SU-DHL-6 (cell line): Measurements from ENCODE around the gene FUT8.

Source experiments
- H2AFZ ChIP-seq: fragments of 200-600 bp; sonication (generic); 2 replicates; pipeline ENCODE4 v1.6.1; 2014; ENCODE audit warnings: low read depth, mild to moderate bottlenecking, moderate library complexity, mixed read lengths, antibody characterized with exemption, low read length; ENCODE audit not compliant: severe bottlenecking
- H3F3A ChIP-seq: fragments of 200-600 bp; shearing (Covaris generic); 2 replicates; pipeline ENCODE4 v1.6.0; 2016; ENCODE audit warnings: antibody characterized with exemption, mild to moderate bottlenecking; ENCODE audit not compliant: insufficient read depth
- H3K27ac ChIP-seq: fragments of 200-600 bp; sonication (generic); 2 replicates; pipeline ENCODE4 v1.5.1; 2016; ENCODE audit warnings: low read depth, mild to moderate bottlenecking, low read length, moderate library complexity, mixed read lengths
- H3K27me3 ChIP-seq: fragments of 200-600 bp; sonication (generic), shearing (Covaris generic); 2 replicates; pipeline ENCODE4 v1.6.0; 2014; ENCODE audit warnings: mild to moderate bottlenecking, low read length
- H3K36me3 ChIP-seq: fragments of 200-600 bp; sonication (generic); 2 replicates; pipeline ENCODE4 v1.6.1; 2014; ENCODE audit warnings: mild to moderate bottlenecking, low read length, mixed read lengths
- H3K4me2 ChIP-seq: fragments of 300-600, 200-600 bp; shearing (Covaris generic), sonication (generic); 2 replicates; pipeline ENCODE4 v1.6.0; 2014; ENCODE audit warnings: low read length, low read depth, mild to moderate bottlenecking; ENCODE audit not compliant: poor library complexity, severe bottlenecking
- H3K4me3 ChIP-seq: fragments of 200-600 bp; sonication (generic); 2 replicates; pipeline ENCODE4 v1.5.1; 2014; ENCODE audit warnings: antibody characterized with exemption, low read length, mild to moderate bottlenecking, mixed read lengths; ENCODE audit not compliant: insufficient read depth, poor library complexity, severe bottlenecking
- H3K79me2 ChIP-seq: fragments of 200-600 bp; sonication (generic); 2 replicates; pipeline ENCODE4 v1.6.1; 2014; ENCODE audit warnings: mild to moderate bottlenecking, low read length, moderate library complexity; ENCODE audit not compliant: insufficient read depth
- H3K9ac ChIP-seq: fragments of 200-600 bp; sonication (generic); 2 replicates; pipeline ENCODE4 v1.7.0; 2014; ENCODE audit warnings: mild to moderate bottlenecking, low read length
- H3K9me2 ChIP-seq: fragments of 200-600 bp; sonication (generic); replicated peaks from 2 replicates; pipeline ENCODE4 v1.6.1; 2014; ENCODE audit warnings: low read length; ENCODE audit not compliant: insufficient read depth
- H3K9me3 ChIP-seq: fragments of 200-600 bp; sonication (generic); 2 replicates; pipeline ENCODE4 v1.6.1; 2014; ENCODE audit warnings: low read length, mixed read lengths; ENCODE audit not compliant: insufficient read depth
- H4K20me1 ChIP-seq: fragments of 200-600 bp; sonication (generic); 2 replicates; pipeline ENCODE4 v1.6.1; 2014; ENCODE audit warnings: low read depth, mild to moderate bottlenecking, antibody characterized with exemption, low read length, moderate library complexity, mixed read lengths
- EZH2phosphoT487 ChIP-seq: fragments of 200-600 bp; sonication (generic), shearing (Covaris generic); conservative IDR thresholded peaks from 2 replicates; pipeline ENCODE4 v1.6.1; 2018; ENCODE audit warnings: mild to moderate bottlenecking, antibody characterized with exemption, low read length, moderate library complexity, mixed read lengths
- TF ChIP-seq, protein P1 (sequence below): fragments of 200-600 bp; sonication (generic); IDR thresholded peaks from one replicate; pipeline ENCODE4 v1.5.1; 2017; ENCODE audit warnings: antibody characterized with exemption, mild to moderate bottlenecking, low read length, moderate library complexity; ENCODE audit not compliant: insufficient read depth, poor library complexity, severe bottlenecking

The FUT8 gene

DNA sequence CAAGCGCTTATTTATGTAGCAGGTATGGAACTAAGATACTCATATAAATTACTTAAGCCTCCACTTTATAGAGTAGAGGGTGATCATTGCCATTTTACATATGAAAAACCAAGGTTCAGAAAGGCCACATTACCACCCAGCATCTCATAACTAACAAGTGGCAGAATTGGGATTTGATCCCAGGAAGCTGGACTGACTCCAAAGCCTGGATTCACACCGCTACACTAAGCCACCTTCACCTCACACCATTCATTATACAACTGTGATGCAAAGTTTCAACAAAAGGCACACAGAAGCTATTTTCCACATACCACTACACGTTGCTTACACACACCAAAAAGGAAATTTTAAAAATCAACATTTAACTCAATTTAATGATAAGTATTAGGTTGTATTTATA, 370.6 kb downstream of the FUT8 start:
- TF ChIP-seq EZH2phosphoT487 = no peak
- H4K20me1 ChIP-seq = no peaks in the 10 kb centered on the region

DNA sequence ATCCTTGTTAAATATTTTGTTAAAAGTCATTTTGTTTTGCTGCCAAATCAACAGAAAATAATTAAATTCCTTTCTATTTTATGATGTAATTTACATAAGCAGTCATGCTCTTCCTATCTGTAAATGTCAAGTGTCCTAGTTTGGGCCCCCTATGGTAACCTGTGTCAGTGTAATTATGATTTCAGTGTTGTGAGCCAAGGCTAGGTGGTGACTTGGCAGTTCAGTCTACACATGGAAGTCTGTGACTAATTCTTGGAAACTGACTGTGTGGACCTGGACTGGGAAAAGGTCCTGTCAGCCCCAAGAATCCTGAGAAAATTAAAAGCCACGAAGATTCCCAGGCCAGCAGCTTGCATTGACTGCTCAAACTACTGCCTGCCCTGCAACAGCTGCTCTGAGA, 371.0 kb downstream of the FUT8 start:
- Histone ChIP-seq H3K79me2 (no peaks in the 10 kb centered on the region), H3K4me2 (no peak overlapping the region), H3K9ac (no peak overlapping the region), H3K27ac (no peak overlapping the region), H2AFZ (no peak overlapping the region), H3K36me3 (no peaks in the 10 kb centered on the region), H3K4me3 (no peak overlapping the region), H3K9me2 (no peaks in the 10 kb centered on the region), H4K20me1 (no peaks in the 10 kb centered on the region), H3F3A (no peaks in the 10 kb centered on the region), H3K27me3 (no peaks in the 10 kb centered on the region), H3K9me3 (no peaks in the 10 kb centered on the region)
- TF ChIP-seq, protein P1, sequence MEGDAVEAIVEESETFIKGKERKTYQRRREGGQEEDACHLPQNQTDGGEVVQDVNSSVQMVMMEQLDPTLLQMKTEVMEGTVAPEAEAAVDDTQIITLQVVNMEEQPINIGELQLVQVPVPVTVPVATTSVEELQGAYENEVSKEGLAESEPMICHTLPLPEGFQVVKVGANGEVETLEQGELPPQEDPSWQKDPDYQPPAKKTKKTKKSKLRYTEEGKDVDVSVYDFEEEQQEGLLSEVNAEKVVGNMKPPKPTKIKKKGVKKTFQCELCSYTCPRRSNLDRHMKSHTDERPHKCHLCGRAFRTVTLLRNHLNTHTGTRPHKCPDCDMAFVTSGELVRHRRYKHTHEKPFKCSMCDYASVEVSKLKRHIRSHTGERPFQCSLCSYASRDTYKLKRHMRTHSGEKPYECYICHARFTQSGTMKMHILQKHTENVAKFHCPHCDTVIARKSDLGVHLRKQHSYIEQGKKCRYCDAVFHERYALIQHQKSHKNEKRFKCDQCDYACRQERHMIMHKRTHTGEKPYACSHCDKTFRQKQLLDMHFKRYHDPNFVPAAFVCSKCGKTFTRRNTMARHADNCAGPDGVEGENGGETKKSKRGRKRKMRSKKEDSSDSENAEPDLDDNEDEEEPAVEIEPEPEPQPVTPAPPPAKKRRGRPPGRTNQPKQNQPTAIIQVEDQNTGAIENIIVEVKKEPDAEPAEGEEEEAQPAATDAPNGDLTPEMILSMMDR = no peak
- no peak for TF ChIP-seq EZH2phosphoT487

More for the DNA sequence above, 370.6 kb downstream of the FUT8 start:
- H3K4me3 ChIP-seq = no peak overlapping the region
- H3K9ac ChIP-seq = no peak overlapping the region
- H3K4me2 ChIP-seq = no peak overlapping the region
- H3F3A ChIP-seq = no peaks in the 10 kb centered on the region
- no peaks in the 10 kb centered on the region for H3K79me2 ChIP-seq
- H3K9me3 ChIP-seq = no peaks in the 10 kb centered on the region
- no peak overlapping the region for H2AFZ ChIP-seq
- H3K9me2 ChIP-seq = no peaks in the 10 kb centered on the region
- no peaks in the 10 kb centered on the region for H3K36me3 ChIP-seq
- H3K27ac ChIP-seq = no peak overlapping the region
- no peaks in the 10 kb centered on the region for H3K27me3 ChIP-seq

DNA sequence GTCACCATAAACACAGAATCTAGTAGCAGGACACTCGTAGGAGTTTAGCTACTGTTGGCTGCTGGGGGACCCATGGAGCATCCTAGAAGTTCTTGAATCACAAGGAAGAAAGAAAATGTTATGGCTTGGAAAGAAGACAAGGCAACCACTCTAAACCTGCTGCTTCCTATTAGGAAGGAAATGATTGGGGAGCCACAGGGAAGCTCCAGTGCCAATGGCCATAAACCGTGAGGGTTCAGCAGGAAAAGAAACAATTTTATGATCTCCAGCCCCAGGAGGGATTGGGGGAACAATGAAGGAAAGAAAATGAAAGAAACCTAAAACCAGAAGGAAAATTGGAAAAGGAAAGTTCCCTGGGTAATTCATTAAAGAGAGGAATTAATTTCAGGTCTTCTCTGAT, 372.0 kb downstream of the FUT8 start:
- TF ChIP-seq, protein P1 = no peak
- TF ChIP-seq EZH2phosphoT487 = no peak
- H3K36me3 ChIP-seq = no peaks in the 10 kb centered on the region
- H3F3A ChIP-seq = no peaks in the 10 kb centered on the region
- no peaks in the 10 kb centered on the region for H3K27me3 ChIP-seq
- no peak overlapping the region for H3K4me3 ChIP-seq
- H3K79me2 ChIP-seq = no peaks in the 10 kb centered on the region
- H3K9me2 ChIP-seq = no peaks in the 10 kb centered on the region
- H3K4me2 ChIP-seq = no peak overlapping the region
- H3K27ac ChIP-seq = no peak overlapping the region
- no peaks in the 10 kb centered on the region for H3K9me3 ChIP-seq
- H4K20me1 ChIP-seq = no peaks in the 10 kb centered on the region
- H2AFZ ChIP-seq = no peak overlapping the region
- no peak overlapping the region for H3K9ac ChIP-seq

DNA sequence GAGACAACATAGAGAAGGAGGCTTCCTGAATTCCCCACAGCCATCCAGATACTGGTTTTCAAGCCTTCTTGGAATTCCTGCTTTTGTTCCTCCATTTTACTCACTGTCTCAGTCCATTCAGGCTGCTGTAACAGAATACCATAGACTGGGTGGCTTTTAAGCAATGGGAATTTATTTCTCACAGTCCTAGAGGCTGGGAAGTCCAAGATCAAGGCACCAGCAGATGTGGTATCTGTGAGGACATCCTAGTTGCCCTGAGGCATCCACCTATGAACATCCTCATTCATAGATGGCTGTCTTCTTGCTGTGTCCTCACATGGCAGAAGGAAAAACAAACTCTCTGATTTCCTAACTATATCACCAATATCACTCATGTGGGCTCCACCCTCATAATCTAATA, 374.9 kb downstream of the FUT8 start:
- Histone ChIP-seq H4K20me1 (no peaks in the 10 kb centered on the region), H3K27ac (no peak overlapping the region), H3K4me3 (no peak overlapping the region), H3K79me2 (no peaks in the 10 kb centered on the region), H3K27me3 (no peaks in the 10 kb centered on the region), H3K9me2 (no peaks in the 10 kb centered on the region), H3K4me2 (no peak overlapping the region), H3F3A (no peaks in the 10 kb centered on the region), H3K36me3 (no peaks in the 10 kb centered on the region), H3K9me3 (no peaks in the 10 kb centered on the region), H3K9ac (no peak overlapping the region), H2AFZ (no peak overlapping the region)
- TF ChIP-seq, protein P1 = no peak
- TF ChIP-seq EZH2phosphoT487 = no peak
